Thoracic aorta (tissue), 2 donors: ENCODE data around the gene MTHFD1. TPM values are rescaled to one million over a fixed set of nuclear protein-coding genes. Genes with fewer than 3 reads are reported as not detected.

ENCODE experiments used
- ATAC-seq: fragments of 150-250 bp; one replicate; pipeline ENCODE4 v1.8.0; 2017; ENCODE audit warnings: low read depth; ENCODE audit not compliant: insufficient number of reproducible peaks, low FRiP score
- DNase-seq: peaks from one replicate; pipeline ENCODE4 v3.0.0-alpha.2; 2020; ENCODE audit warnings: low spot score
- H3K27ac ChIP-seq, 2 donors: fragments of 200-600 bp; sonication (generic); 1 replicate in 1 of 2; 2 replicates in 1 of 2; pipeline ENCODE4 v1.5.1; 2016; ENCODE audit warnings: mild to moderate bottlenecking in 2 of 2, moderate library complexity in 2 of 2
- H3K27me3 ChIP-seq: fragments of 200-600 bp; sonication (generic); replicated peaks from 2 replicates; pipeline ENCODE4 v1.6.0; 2016; ENCODE audit warnings: mild to moderate bottlenecking; ENCODE audit not compliant: insufficient read depth
- H3K36me3 ChIP-seq: fragments of 200-600 bp; sonication (generic); one replicate; pipeline ENCODE4 v1.5.1; 2016
- H3K4me1 ChIP-seq, 2 donors: fragments of 200-600 bp; sonication (generic); 1 replicate in 1 of 2; 2 replicates in 1 of 2; pipeline versions ENCODE4 v1.5.1 to v1.6.0; 2016; ENCODE audit warnings: low read depth in 2 of 2, mild to moderate bottlenecking in 1 of 2; ENCODE audit not compliant: control insufficient read depth in 1 of 2
- H3K4me3 ChIP-seq: fragments of 200-600 bp; sonication (generic); 2 replicates; pipeline ENCODE4 v1.5.1; 2016; ENCODE audit warnings: mild to moderate bottlenecking
- H3K9me3 ChIP-seq: fragments of 200-600 bp; sonication (generic); 2 replicates; pipeline ENCODE4 v1.5.1; 2016
- total RNA-seq, 2 donors: library from RNA; depleted of rRNA; stranded (reverse); fragments of >200 nt; gene quantifications; one replicate each; pipeline versions ENCODE4 v1.1.0 to v1.2.3, GENCODE V29; 2016
- TF ChIP-seq, protein P1 (sequence below): fragments of 200-600 bp; sonication (generic); IDR thresholded peaks from one replicate; pipeline ENCODE4 v1.5.1; 2019; ENCODE audit warnings: antibody characterized with exemption

Gene MTHFD1
- total RNA-seq, 2 donors from 2014 or later: 26.5 to 33.7 TPM

DNA sequence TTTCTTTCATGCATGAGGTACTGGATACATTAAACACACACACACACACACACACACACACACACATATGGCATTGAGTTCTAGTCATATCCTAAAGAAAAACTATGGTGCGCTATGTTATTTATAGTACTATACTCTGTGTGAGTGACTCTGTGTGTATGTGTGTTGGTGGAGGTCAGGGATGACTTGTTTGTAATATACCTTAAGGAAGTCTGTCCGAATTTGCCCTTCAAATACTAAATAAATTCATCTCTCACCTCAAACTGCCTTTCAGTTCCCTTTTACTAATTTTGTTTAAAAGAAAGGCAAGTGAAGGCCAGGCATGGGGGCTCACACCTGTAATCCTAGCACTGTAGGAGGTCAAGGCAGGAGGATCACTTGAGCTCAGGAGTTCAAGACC lies 75.0 kb downstream of the MTHFD1 start:
- Histone ChIP-seq H3K27ac (no peak overlapping the region), H3K9me3 (no peaks in the 10 kb centered on the region), H3K27me3 (no peaks in the 10 kb centered on the region), H3K4me1 (peaks cover 3 to 5% of the 10 kb centered on the region in 2 donors), H3K4me3 (no peak overlapping the region), H3K36me3 (peaks cover 2% of the 10 kb centered on the region)
- ATAC-seq (no peak), DNase-seq (no peak)
- TF ChIP-seq, protein P1, sequence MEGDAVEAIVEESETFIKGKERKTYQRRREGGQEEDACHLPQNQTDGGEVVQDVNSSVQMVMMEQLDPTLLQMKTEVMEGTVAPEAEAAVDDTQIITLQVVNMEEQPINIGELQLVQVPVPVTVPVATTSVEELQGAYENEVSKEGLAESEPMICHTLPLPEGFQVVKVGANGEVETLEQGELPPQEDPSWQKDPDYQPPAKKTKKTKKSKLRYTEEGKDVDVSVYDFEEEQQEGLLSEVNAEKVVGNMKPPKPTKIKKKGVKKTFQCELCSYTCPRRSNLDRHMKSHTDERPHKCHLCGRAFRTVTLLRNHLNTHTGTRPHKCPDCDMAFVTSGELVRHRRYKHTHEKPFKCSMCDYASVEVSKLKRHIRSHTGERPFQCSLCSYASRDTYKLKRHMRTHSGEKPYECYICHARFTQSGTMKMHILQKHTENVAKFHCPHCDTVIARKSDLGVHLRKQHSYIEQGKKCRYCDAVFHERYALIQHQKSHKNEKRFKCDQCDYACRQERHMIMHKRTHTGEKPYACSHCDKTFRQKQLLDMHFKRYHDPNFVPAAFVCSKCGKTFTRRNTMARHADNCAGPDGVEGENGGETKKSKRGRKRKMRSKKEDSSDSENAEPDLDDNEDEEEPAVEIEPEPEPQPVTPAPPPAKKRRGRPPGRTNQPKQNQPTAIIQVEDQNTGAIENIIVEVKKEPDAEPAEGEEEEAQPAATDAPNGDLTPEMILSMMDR: no peak

DNA sequence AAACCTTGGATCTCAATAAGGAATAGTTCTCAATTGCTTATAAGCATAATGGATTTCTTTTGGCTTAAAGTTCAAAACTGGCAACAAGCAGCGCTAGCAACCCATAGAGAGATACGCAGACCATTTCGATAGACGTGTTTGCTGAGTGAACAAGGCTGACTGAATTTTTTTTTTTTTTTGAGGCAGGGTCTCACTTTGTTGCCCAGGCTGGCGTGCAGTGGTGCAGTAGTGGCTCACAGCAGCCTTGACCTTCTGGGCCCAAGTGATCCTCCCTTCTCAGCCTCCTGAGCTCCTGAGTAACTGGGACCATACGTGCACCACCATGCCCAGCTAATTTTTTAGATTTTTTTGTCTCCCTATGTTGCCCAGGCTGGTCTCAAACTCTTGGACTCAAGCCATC lies 75.7 kb downstream of the MTHFD1 start:
- no peak overlapping the region for H3K4me3 ChIP-seq
- peaks cover 2% of the 10 kb centered on the region for H3K36me3 ChIP-seq
- peaks cover 3 to 5% of the 10 kb centered on the region in 2 donors for H3K4me1 ChIP-seq
- no peaks in the 10 kb centered on the region for H3K27me3 ChIP-seq
- TF ChIP-seq, protein P1: no peak
- ATAC-seq: no peak
- DNase-seq: no peak
- no peaks in the 10 kb centered on the region for H3K9me3 ChIP-seq
- no peak overlapping the region for H3K27ac ChIP-seq

DNA sequence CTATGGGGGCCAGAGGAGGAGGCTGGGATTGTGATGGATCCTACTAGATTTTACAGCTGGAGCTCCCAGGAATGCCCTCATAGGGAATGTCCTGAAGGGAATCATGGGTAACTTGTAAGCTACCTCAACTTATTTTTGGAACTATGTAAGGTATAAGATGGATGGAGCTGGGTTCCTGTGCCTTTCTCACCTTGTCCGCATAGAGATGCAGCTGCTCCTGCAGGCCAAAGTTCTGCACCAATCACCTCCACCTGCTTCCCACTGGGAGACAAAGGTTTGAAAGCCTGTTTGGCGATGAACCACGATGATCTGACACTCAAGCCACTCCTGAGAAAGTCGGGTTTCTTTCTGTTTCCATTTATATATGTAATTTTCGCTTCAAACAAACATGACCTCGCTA lies 76.5 kb downstream of the MTHFD1 start:
- H3K27ac ChIP-seq: peak overlapping the region; percentile 66 to 80
- H3K4me3 ChIP-seq: peak overlapping the region; percentile 83
- H3K27me3 ChIP-seq: no peaks in the 10 kb centered on the region
- TF ChIP-seq, protein P1: no peak
- H3K4me1 ChIP-seq: peaks cover 3 to 5% of the 10 kb centered on the region in 2 donors
- ATAC-seq (no peak), DNase-seq (no peak)
- no peaks in the 10 kb centered on the region for H3K9me3 ChIP-seq
- H3K36me3 ChIP-seq: peaks cover 2% of the 10 kb centered on the region

DNA sequence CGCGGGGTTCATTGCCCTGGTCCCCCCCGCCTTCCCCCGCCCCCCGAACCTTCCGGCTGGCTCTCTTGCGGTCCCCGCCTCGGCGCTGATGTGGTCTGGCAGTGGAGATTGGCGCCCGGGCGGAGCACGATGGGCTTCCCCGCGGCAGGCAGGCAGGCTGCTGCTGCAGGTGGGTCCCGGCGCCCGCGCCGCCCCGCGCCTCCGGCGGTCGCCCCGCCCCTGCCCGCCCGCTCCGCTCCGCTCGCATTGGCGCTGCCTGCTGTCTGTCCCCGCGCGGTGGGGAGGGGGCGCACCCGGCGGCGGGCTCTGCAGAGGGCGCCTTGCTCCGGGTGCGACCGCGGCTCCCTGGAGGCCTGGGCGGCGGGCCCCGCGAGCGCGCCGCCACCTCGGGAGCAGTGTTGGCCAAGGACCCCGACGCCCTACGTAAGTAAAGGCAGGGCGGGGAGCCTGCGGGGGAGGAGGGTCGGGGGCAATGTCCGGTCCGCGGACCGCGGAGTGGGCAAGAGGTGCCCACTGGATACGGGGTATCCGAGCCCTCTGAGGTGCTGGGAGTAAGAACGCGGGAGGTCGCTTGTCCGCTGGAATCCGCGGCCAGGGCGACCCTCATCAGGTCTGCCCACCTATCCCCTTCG lies 77.2 kb downstream of the MTHFD1 start, which contains the start of gene AKAP5:
TSS of gene AKAP5 (plus strand) at position 309 of the 632 bp plus-strand sequence. CDS start 2,896 bp downstream, outside the sequence.
- no peak for DNase-seq
- H3K27ac ChIP-seq: peak within 1 kb of the TSS; percentile 66 to 80

DNA sequence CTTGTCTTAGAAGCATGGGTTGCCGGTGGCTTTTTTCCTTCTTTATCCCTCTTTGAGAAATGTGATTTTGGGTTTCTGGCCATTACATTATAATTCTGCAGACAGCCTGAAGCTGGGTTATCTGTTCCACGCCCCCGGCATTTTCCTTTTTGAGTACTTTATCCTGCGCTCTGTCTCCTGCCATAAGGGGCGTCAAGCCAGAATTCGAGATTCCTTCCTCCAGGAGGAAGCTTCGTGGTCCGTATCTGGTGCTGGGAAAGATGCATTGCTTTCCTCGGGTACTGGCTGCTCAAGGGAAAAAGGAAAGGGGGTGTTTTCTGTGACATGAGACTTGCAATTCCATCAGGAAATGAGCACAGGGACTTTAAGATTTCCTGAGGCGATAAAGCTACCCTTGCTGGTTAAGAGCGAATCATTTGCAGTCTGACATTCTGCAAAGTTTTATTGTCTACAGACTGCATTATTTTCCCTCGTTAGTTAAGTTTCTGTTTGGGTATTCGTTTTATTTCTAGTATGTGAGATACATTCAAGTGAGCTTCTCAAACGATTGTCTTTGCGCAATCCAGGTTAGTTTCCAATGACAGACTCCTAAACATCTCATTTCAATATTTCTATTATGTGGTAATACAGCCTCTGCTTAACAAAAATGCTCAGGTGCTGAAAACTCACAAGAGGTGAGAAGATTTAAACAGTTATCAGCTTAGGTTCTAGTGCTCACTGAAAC lies 77.8 kb downstream of the MTHFD1 start:
- no peaks in the 10 kb centered on the region for H3K27me3 ChIP-seq
- H3K36me3 ChIP-seq: no peaks in the 10 kb centered on the region
- TF ChIP-seq, protein P1: no peak
- H3K27ac ChIP-seq: peak overlapping the region; percentile 66 to 80
- DNase-seq (no peak), ATAC-seq (no peak)
- peaks cover 3 to 5% of the 10 kb centered on the region in 2 donors for H3K4me1 ChIP-seq
- H3K9me3 ChIP-seq: no peaks in the 10 kb centered on the region
- peak overlapping the region; percentile 83 for H3K4me3 ChIP-seq

More for the DNA sequence above, 77.2 kb downstream of the MTHFD1 start, which contains the start of gene AKAP5:
- H3K36me3 ChIP-seq: no peaks in the 10 kb centered on the region
- no peaks in the 10 kb centered on the region for H3K9me3 ChIP-seq
- ATAC-seq: peak; percentile 41
- H3K27me3 ChIP-seq: no peaks in the 10 kb centered on the region
- TF ChIP-seq, protein P1: no peak
- H3K4me3 ChIP-seq: peak within 1 kb of the TSS; percentile 83
- peaks cover 3 to 5% of the 10 kb centered on the region in 2 donors for H3K4me1 ChIP-seq
